IgD-negative memory B cell (primary cell): ENCODE data around the gene SLC25A36. TPM values are rescaled to one million over a fixed set of nuclear protein-coding genes. Genes with fewer than 3 reads are reported as not detected.
"Not testable (repeated sequence)": the region's sequence is repeated elsewhere in the genome, so short reads cannot be mapped to it uniquely, and the experiment has no call there.

ENCODE experiments used
- H3K27ac Mint-ChIP-seq, 3 donors: one replicate each; pipeline ENCODE4 v1.8.0; 2020 to 2022; ENCODE audit warnings: mild to moderate bottlenecking in 3 of 3, mixed read lengths in 3 of 3, moderate library complexity in 1 of 3
- H3K27me3 Mint-ChIP-seq: one replicate; pipeline ENCODE4 v1.8.0; 2021; ENCODE audit warnings: mixed read lengths
- H3K36me3 Mint-ChIP-seq: one replicate; pipeline ENCODE4 v1.8.0; 2020; ENCODE audit warnings: mild to moderate bottlenecking, mixed read lengths
- H3K4me1 Mint-ChIP-seq, 3 donors: one replicate each; pipeline ENCODE4 v1.8.0; 2020 to 2022; ENCODE audit warnings: mixed read lengths in 3 of 3, mild to moderate bottlenecking in 1 of 3
- H3K4me3 Mint-ChIP-seq, 4 donors: one replicate each; pipeline ENCODE4 v1.8.0; 2020 to 2022; ENCODE audit warnings: mild to moderate bottlenecking in 4 of 4, mixed read lengths in 4 of 4, moderate library complexity in 3 of 4
- H3K9me3 Mint-ChIP-seq, 3 donors: one replicate each; pipeline ENCODE4 v1.8.0; 2020 to 2021; ENCODE audit warnings: mixed read lengths in 3 of 3, mild to moderate bottlenecking in 1 of 3
- polyA plus RNA-seq: library from polyadenylated mRNA; unstranded; fragments of 300-500 nt; fragmentation: Illumina TruSeq; gene quantifications from one replicate; pipeline ENCODE4 v1.2.3, GENCODE V29; 2021

SLC25A36 gene
- polyA plus RNA-seq, 1 donor from 2014 or later: 49.9 TPM

- Mint-ChIP-seq H3K4me3 (no peak overlapping the region), H3K36me3 (peaks cover 8% of the 10 kb centered on the region), H3K9me3 (peaks cover 0 to 10% (median 5%) of the 10 kb centered on the region in 3 donors), H3K27me3 (no peaks in the 10 kb centered on the region), H3K27ac (no peak overlapping the region), H3K4me1 (no peaks in the 10 kb centered on the region)
Measured at GRCh38 chr3:140995881-140996280, 54.2 kb downstream of the SLC25A36 start.

- H3K36me3 Mint-ChIP-seq: no peaks in the 10 kb centered on the region
- H3K27ac Mint-ChIP-seq: no peak overlapping the region
- no peaks in the 10 kb centered on the region for H3K4me1 Mint-ChIP-seq
- no peak overlapping the region for H3K4me3 Mint-ChIP-seq
- H3K27me3 Mint-ChIP-seq: no peaks in the 10 kb centered on the region
- H3K9me3 Mint-ChIP-seq: no peaks in the 10 kb centered on the region
Measured at GRCh38 chr3:141000027-141000663, 58.5 kb downstream of the SLC25A36 start.

- Mint-ChIP-seq H3K9me3 (no peaks in the 10 kb centered on the region), H3K4me3 (no peak overlapping the region), H3K4me1 (no peaks in the 10 kb centered on the region)
Measured at GRCh38 chr3:141000686-141001085, 59.0 kb downstream of the SLC25A36 start.

DNA sequence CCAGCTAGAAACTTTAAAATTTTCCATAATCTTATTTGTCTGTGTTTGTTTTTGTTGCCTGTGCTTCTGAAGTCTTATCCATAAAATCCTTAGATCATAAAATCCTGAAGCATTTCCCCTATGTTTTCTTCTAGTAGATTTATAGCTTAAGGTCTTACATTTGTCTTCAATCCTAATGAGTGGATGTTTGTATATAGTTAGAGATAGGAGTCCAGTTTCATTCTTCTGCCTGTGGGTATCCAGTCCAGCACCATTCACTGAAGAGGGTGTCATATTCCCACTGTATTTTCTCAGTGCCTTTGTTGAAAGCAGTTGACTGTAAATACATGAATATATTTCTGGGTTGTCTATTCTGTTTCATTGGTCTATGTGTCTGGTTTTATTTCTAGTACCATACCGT is 64.7 kb downstream of the SLC25A36 start:
- no peaks in the 10 kb centered on the region for H3K9me3 Mint-ChIP-seq
- H3K4me3 Mint-ChIP-seq: no peak overlapping the region
- H3K36me3 Mint-ChIP-seq: peaks cover 2% of the 10 kb centered on the region
- H3K4me1 Mint-ChIP-seq: peaks cover 0 to 1% (median 0%) of the 10 kb centered on the region in 3 donors
- peaks cover 22% of the 10 kb centered on the region for H3K27me3 Mint-ChIP-seq
- no peak overlapping the region for H3K27ac Mint-ChIP-seq

More at GRCh38 chr3:141000686-141001085, 59.0 kb downstream of the SLC25A36 start:
- no peak overlapping the region for H3K27ac Mint-ChIP-seq
- H3K36me3 Mint-ChIP-seq: no peaks in the 10 kb centered on the region
- H3K27me3 Mint-ChIP-seq: no peaks in the 10 kb centered on the region

GRCh38 chr3:141009496-141009895 is 67.9 kb downstream of the SLC25A36 start:
- peaks cover 0 to 4% (median 0%) of the 10 kb centered on the region in 3 donors for H3K4me1 Mint-ChIP-seq
- no peak overlapping the region for H3K4me3 Mint-ChIP-seq
- H3K27ac Mint-ChIP-seq: no peak overlapping the region
- no peaks in the 10 kb centered on the region for H3K9me3 Mint-ChIP-seq
- peaks cover 2% of the 10 kb centered on the region for H3K36me3 Mint-ChIP-seq
- peaks cover 27% of the 10 kb centered on the region for H3K27me3 Mint-ChIP-seq

GRCh38 chr3:141011232-141011996 is 69.8 kb downstream of the SLC25A36 start:
- Mint-ChIP-seq H3K4me1 (peaks cover 0 to 4% (median 0%) of the 10 kb centered on the region in 3 donors), H3K36me3 (peaks cover 2% of the 10 kb centered on the region), H3K27ac (no peak overlapping the region), H3K9me3 (no peaks in the 10 kb centered on the region), H3K27me3 (peaks cover 30% of the 10 kb centered on the region), H3K4me3 (no peak overlapping the region)

DNA sequence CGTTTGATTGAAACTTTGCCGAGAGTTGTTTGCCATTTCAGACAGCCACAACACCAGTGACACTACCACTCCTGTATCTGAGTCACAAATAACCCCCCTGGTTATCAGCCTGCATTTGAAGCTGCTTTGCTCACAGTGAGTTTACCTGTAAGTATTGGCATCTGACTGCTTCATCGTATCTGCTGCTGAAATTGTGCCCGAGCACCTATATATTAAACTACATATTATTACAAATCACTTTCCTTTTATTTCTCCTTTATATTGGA is 70.3 kb downstream of the SLC25A36 start:
- Mint-ChIP-seq H3K27me3 (peaks cover 28% of the 10 kb centered on the region), H3K4me1 (peaks cover 0 to 4% (median 0%) of the 10 kb centered on the region in 3 donors), H3K4me3 (no peak overlapping the region), H3K27ac (no peak overlapping the region), H3K9me3 (peaks cover 0 to 2% (median 0%) of the 10 kb centered on the region in 3 donors), H3K36me3 (peaks cover 2% of the 10 kb centered on the region)

DNA sequence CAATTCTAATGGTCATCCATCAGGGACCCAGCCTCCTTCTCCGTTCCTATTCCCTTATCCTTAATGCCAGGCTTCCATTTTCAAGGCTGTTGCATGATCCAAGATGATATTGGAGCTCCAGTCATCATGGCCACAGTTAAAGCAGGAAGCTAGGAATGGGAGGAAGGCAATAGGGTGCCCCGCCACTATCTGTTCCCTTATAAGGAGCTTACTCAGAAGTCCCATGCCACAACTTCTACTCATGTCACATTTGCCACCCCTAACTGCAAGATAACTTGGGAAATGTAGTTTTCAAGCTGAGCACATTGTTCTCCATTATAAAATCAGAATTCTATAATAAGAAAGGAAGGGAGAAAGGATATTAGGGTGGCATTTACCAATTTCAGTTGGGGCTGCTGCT is 70.9 kb downstream of the SLC25A36 start:
- no peak overlapping the region for H3K27ac Mint-ChIP-seq
- peaks cover 0 to 5% (median under 1%) of the 10 kb centered on the region in 3 donors for H3K4me1 Mint-ChIP-seq
- H3K4me3 Mint-ChIP-seq: no peak overlapping the region
- peaks cover 26% of the 10 kb centered on the region for H3K27me3 Mint-ChIP-seq
- H3K36me3 Mint-ChIP-seq: peaks cover 2% of the 10 kb centered on the region
- H3K9me3 Mint-ChIP-seq: peaks cover under 1 to 4% (median 3%) of the 10 kb centered on the region in 3 donors

- Mint-ChIP-seq H3K4me3 (no peak overlapping the region), H3K27me3 (peaks cover 20% of the 10 kb centered on the region), H3K27ac (no peak overlapping the region), H3K9me3 (peaks cover 3 to 10% (median 4%) of the 10 kb centered on the region in 3 donors), H3K36me3 (no peaks in the 10 kb centered on the region), H3K4me1 (peaks cover 0 to 8% (median 5%) of the 10 kb centered on the region in 3 donors)
Measured at GRCh38 chr3:141015481-141015880, 73.8 kb downstream of the SLC25A36 start.

DNA sequence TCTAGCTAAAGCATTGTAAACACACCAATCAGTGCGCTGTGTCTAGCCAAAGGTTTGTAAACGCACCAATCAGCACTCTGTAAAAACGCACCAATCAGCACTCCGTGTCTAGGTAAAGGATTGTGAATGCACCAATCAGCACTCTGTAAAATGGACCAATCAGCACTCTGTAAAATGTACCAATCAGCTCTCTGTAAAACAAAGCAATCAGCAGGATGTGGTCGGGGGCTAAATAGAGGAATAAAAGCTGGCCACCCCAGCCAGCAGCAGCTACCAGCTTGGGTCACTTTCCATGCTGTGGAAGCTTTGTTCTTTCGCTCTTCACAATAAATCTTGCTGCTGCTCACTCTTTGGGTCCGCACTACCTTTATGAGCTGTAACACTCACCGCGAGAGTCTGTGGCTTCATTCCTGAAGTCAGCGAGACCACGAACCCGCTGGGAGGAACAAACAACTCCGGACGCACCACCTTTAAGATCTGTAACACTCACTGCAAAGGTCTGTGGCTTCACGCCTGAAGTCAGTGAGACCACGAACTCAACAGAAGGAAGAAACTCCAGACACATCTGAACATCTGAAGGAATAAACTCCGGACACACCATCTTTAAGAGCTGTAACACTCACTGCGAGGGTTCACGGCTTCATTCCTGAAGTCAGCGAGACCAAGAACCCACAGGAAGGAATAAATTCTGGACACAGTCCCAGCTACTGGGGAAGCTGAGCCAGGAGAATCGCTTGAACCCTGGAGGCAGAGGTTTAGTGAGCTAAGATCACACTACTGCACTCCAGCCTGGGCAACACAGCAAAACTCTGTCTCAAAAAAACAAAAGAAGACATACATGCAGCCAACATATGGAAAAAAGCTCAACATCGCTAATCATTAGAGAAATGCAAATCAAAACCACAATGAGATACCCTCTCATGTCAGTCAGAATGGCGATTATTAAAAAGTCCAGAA is 76.0 kb downstream of the SLC25A36 start:
- H3K27ac Mint-ChIP-seq, H3K36me3 Mint-ChIP-seq, H3K4me3 Mint-ChIP-seq, H3K4me1 Mint-ChIP-seq: not testable (repeated sequence)
- peaks cover 14% of the 10 kb centered on the region for H3K27me3 Mint-ChIP-seq
- H3K9me3 Mint-ChIP-seq: peaks cover 3 to 10% (median 4%) of the 10 kb centered on the region in 3 donors

- Mint-ChIP-seq H3K36me3 (no peaks in the 10 kb centered on the region), H3K27ac (no peak overlapping the region), H3K9me3 (peaks cover 3 to 10% (median 4%) of the 10 kb centered on the region in 3 donors), H3K4me3 (no peak overlapping the region), H3K27me3 (peaks cover 10% of the 10 kb centered on the region), H3K4me1 (peaks cover 0 to 5% (median 4%) of the 10 kb centered on the region in 3 donors)
Measured at GRCh38 chr3:141019244-141019643, 77.6 kb downstream of the SLC25A36 start.

GRCh38 chr3:141020143-141020830 is 78.7 kb downstream of the SLC25A36 start:
- peaks cover 10% of the 10 kb centered on the region for H3K27me3 Mint-ChIP-seq
- H3K36me3 Mint-ChIP-seq: no peaks in the 10 kb centered on the region
- peaks cover 3 to 10% (median 4%) of the 10 kb centered on the region in 3 donors for H3K9me3 Mint-ChIP-seq
- no peak overlapping the region for H3K27ac Mint-ChIP-seq
- H3K4me1 Mint-ChIP-seq: peaks cover 0 to 5% (median 4%) of the 10 kb centered on the region in 3 donors
- no peak overlapping the region for H3K4me3 Mint-ChIP-seq

- Mint-ChIP-seq H3K4me1 (peaks cover 0 to 5% (median 4%) of the 10 kb centered on the region in 3 donors), H3K36me3 (no peaks in the 10 kb centered on the region), H3K9me3 (peaks cover 3 to 10% (median 4%) of the 10 kb centered on the region in 3 donors), H3K27ac (no peak overlapping the region), H3K4me3 (no peak overlapping the region), H3K27me3 (peaks cover 9% of the 10 kb centered on the region)
Measured at GRCh38 chr3:141021261-141021660, 79.6 kb downstream of the SLC25A36 start.
